Coronary artery (tissue), 2 donors: ENCODE results near the gene FAM168A.
"Not testable (repeated sequence)": the region's sequence is repeated elsewhere in the genome, so short reads cannot be mapped to it uniquely, and the experiment has no call there.

Experiments used
- DNase-seq: peaks from one replicate; pipeline ENCODE4 v3.0.0-alpha.2; 2017; ENCODE audit warnings: low spot score
- H3K27ac ChIP-seq, 2 donors: fragments of 200-600 bp; sonication (generic); one replicate each; pipeline ENCODE4 v1.5.1; 2016 to 2019
- H3K4me3 ChIP-seq: fragments of 200-600 bp; sonication (generic); 2 replicates; pipeline ENCODE4 v1.5.1; 2016; ENCODE audit warnings: mild to moderate bottlenecking, moderate library complexity
- TF ChIP-seq, protein P1 (sequence below): fragments of 200-600 bp; sonication (generic); IDR thresholded peaks from one replicate; pipeline ENCODE4 v1.5.1; 2019; ENCODE audit warnings: antibody characterized with exemption

Gene FAM168A

DNA sequence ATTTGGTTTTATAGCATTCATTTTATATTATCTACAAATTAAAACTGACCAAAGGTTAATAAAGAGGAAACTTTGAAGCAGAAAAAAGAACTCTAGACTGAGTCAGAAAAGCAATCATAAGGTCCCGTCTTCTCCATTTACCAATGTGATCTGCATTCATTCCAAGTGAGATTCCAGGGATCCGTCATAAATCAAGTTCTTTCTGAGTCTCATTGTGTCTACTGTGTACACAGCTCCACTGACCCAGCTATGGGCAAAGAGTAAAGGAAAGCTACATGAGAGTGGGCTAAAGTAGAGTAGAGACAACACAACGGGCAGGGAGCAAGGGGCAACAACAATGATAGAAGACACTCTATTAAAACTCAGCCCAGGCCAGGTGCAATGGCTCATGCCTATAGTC is 15.3 kb downstream of the FAM168A start:
- Histone ChIP-seq H3K27ac (no peak overlapping the region), H3K4me3 (no peak overlapping the region)
- TF ChIP-seq, protein P1, sequence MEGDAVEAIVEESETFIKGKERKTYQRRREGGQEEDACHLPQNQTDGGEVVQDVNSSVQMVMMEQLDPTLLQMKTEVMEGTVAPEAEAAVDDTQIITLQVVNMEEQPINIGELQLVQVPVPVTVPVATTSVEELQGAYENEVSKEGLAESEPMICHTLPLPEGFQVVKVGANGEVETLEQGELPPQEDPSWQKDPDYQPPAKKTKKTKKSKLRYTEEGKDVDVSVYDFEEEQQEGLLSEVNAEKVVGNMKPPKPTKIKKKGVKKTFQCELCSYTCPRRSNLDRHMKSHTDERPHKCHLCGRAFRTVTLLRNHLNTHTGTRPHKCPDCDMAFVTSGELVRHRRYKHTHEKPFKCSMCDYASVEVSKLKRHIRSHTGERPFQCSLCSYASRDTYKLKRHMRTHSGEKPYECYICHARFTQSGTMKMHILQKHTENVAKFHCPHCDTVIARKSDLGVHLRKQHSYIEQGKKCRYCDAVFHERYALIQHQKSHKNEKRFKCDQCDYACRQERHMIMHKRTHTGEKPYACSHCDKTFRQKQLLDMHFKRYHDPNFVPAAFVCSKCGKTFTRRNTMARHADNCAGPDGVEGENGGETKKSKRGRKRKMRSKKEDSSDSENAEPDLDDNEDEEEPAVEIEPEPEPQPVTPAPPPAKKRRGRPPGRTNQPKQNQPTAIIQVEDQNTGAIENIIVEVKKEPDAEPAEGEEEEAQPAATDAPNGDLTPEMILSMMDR = no peak
- no peak for DNase-seq

- not testable (repeated sequence) for H3K4me3 ChIP-seq, H3K27ac ChIP-seq, DNase-seq
These were observed 17.2 kb downstream of the FAM168A start for GRCh38 chr11:73580749-73581148.

- TF ChIP-seq, protein P1 = no peak
- Histone ChIP-seq H3K4me3 (no peak overlapping the region), H3K27ac (no peak overlapping the region)
- DNase-seq = no peak
These were observed 18.1 kb downstream of the FAM168A start for GRCh38 chr11:73579641-73580434.

DNA sequence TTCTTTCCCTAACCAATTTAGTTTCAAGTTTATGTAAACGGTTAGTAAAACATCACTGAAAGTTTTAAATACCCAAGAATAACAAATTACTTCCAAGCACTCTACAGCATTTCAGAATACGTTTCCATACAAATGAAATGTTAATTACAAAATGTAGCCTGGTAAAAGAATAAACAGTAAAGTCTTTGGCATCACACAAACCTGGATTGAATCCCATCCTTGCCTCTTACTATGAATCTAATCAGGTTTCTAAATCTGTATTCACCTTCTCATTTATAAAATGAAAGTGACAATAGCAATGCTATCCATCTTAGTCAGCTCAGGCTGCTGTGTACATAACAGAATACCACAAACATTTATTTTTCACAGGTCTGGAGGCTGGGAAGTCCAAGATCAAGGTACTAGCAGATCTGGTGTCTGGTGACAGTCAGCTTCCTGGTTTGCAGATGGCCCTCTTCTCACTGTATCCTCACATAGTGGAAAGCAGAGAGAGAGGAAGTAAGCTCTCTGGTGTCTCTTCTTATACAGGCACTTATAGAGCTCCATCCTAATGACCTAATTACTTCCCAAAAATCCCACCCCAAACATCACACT is 19.2 kb downstream of the FAM168A start:
- TF ChIP-seq, protein P1 = no peak
- H3K4me3 ChIP-seq = no peak overlapping the region
- no peak overlapping the region for H3K27ac ChIP-seq
- no peak for DNase-seq

- DNase-seq = no peak
- TF ChIP-seq, protein P1 = no peak
These were observed 20.4 kb downstream of the FAM168A start for GRCh38 chr11:73577496-73577917.

DNA sequence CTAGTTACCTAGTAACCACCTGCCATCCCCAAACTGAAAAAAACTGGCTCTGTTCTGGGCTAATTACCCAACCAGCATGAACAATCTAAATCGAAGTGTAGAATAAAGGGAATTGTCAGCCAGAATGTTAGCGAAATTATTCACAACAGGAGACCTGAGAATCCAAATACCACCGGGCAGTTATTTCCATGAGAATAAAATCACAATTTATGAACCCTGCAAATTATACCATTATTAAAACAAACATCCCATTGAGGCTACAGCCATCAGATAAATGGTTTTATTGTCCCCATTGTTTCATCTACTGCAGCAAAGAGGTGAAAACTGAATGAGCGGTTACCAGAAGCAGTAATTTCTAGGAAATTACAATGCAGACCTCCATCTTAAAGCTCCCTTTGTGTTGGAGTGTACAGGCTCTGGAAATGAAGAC is 21.7 kb downstream of the FAM168A start:
- H3K27ac ChIP-seq = no peak overlapping the region
- DNase-seq = no peak
- H3K4me3 ChIP-seq = no peak overlapping the region
- TF ChIP-seq, protein P1 = no peak

More at GRCh38 chr11:73577496-73577917, 20.4 kb downstream of the FAM168A start:
- Histone ChIP-seq H3K4me3 (no peak overlapping the region), H3K27ac (no peak overlapping the region)

GRCh38 chr11:73571982-73572381 is 25.9 kb downstream of the FAM168A start:
- not testable (repeated sequence) for H3K27ac ChIP-seq, H3K4me3 ChIP-seq, DNase-seq
